GM21360 (cell line): ENCODE measurements around the gene SCN11A.

Source experiments
- ATAC-seq: cut with Tn5 transposase; IDR thresholded peaks from one replicate; pipeline ENCODE4 v1.9.1; 2021; ENCODE audit warnings: mild to moderate bottlenecking, moderate library complexity; ENCODE audit not compliant: unreplicated experiment

The SCN11A gene

GRCh38 chr3:39011191-39011736, 40.5 kb downstream of the SCN11A start:
- no peak for ATAC-seq

DNA sequence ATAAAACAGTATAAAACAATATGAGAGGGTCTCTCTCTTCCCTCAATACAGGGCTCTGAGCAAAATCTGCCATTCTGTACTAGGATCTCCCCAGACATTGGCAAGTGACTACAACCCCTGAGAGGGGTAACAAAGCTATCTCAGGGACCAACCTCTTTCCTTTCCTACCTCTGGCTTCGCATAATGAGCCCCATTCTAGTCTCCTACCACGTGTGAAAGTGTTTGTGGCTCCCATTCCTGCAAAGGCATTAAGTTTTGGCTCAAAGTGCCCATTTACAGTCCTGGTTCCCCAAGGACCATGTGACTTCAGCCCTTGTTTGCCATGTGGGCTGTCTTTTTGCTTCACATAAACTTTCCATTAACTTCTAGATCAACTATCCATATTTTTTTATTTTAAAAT, 46.4 kb downstream of the SCN11A start:
- ATAC-seq = no peak
